ENCODE data around the gene JUND.
A peak's percentile ranks its signal among the peaks of the same experiment; 100 is the strongest.

Gene JUND

GRCh38 chr19:18278521-18279265, 2.7 kb downstream of the JUND start:
- H3K9me3 Mint-ChIP-seq, result no peaks in the 10 kb centered on the region
- peak; percentile 37 for DNase-seq (ENCODE audit: low spot score)
- H3K4me1 Mint-ChIP-seq (ENCODE audit: low read depth), result peaks cover 27% of the 10 kb centered on the region
- peak overlapping the region; percentile 96 for H3K4me3 Mint-ChIP-seq
- H3K27ac Mint-ChIP-seq, result peak overlapping the region; percentile 98
- H3K36me3 Mint-ChIP-seq (ENCODE audit: low read depth), result peaks cover 45% of the 10 kb centered on the region
- H3K27me3 Mint-ChIP-seq (ENCODE audit: low read depth), result peaks cover 4% of the 10 kb centered on the region

- H3K27ac Mint-ChIP-seq, result no peak overlapping the region
- H3K4me3 Mint-ChIP-seq, result no peak overlapping the region
- peaks cover 17% of the 10 kb centered on the region for H3K4me1 Mint-ChIP-seq (ENCODE audit: low read depth)
- H3K36me3 Mint-ChIP-seq (ENCODE audit: low read depth), result peaks cover 45% of the 10 kb centered on the region
- H3K27me3 Mint-ChIP-seq (ENCODE audit: low read depth), result peaks cover 3% of the 10 kb centered on the region
- no peak for DNase-seq (ENCODE audit: low spot score)
- no peaks in the 10 kb centered on the region for H3K9me3 Mint-ChIP-seq
These were observed 6.6 kb downstream of the JUND start for GRCh38 chr19:18274781-18275356.

GRCh38 chr19:18274219-18274780, 7.1 kb downstream of the JUND start, which contains the start of gene IQCN:
IQCN (minus strand) TSS chr19:18274452; CDS start chr19:18269478, 4,974 bp downstream.
- Mint-ChIP-seq H3K4me3 (no peak within 1 kb of the TSS), H3K9me3 (no peaks in the 10 kb centered on the region), H3K27ac (no peak within 1 kb of the TSS), H3K27me3 (ENCODE audit: low read depth) (no peaks in the 10 kb centered on the region), H3K4me1 (ENCODE audit: low read depth) (peaks cover 16% of the 10 kb centered on the region), H3K36me3 (ENCODE audit: low read depth) (peaks cover 40% of the 10 kb centered on the region)
- DNase-seq (ENCODE audit: low spot score), result no peak

- H3K4me1 Mint-ChIP-seq (ENCODE audit: low read depth), result peaks cover 13% of the 10 kb centered on the region
- H3K4me3 Mint-ChIP-seq, result no peak overlapping the region
- DNase-seq (ENCODE audit: low spot score), result no peak
- no peaks in the 10 kb centered on the region for H3K9me3 Mint-ChIP-seq
- H3K36me3 Mint-ChIP-seq (ENCODE audit: low read depth), result peaks cover 38% of the 10 kb centered on the region
- no peak overlapping the region for H3K27ac Mint-ChIP-seq
- H3K27me3 Mint-ChIP-seq (ENCODE audit: low read depth), result no peaks in the 10 kb centered on the region
These were observed 7.7 kb downstream of the JUND start for GRCh38 chr19:18273561-18274218.

GRCh38 chr19:18271433-18271841, 10.0 kb downstream of the JUND start:
- DNase-seq (ENCODE audit: low spot score), result no peak
- H3K9me3 Mint-ChIP-seq, result no peaks in the 10 kb centered on the region
- no peak overlapping the region for H3K27ac Mint-ChIP-seq
- peaks cover 35% of the 10 kb centered on the region for H3K36me3 Mint-ChIP-seq (ENCODE audit: low read depth)
- H3K4me1 Mint-ChIP-seq (ENCODE audit: low read depth), result peaks cover 7% of the 10 kb centered on the region
- no peaks in the 10 kb centered on the region for H3K27me3 Mint-ChIP-seq (ENCODE audit: low read depth)
- no peak overlapping the region for H3K4me3 Mint-ChIP-seq

- Mint-ChIP-seq H3K4me1 (ENCODE audit: low read depth) (peaks cover 5% of the 10 kb centered on the region), H3K27me3 (ENCODE audit: low read depth) (no peaks in the 10 kb centered on the region), H3K27ac (no peak overlapping the region), H3K4me3 (no peak overlapping the region), H3K36me3 (ENCODE audit: low read depth) (peaks cover 37% of the 10 kb centered on the region), H3K9me3 (no peaks in the 10 kb centered on the region)
- DNase-seq (ENCODE audit: low spot score), result no peak
These were observed 11.1 kb downstream of the JUND start for GRCh38 chr19:18270326-18270725.

- Mint-ChIP-seq H3K36me3 (ENCODE audit: low read depth) (peaks cover 27% of the 10 kb centered on the region), H3K4me3 (no peak overlapping the region), H3K27me3 (ENCODE audit: low read depth) (no peaks in the 10 kb centered on the region), H3K9me3 (no peaks in the 10 kb centered on the region), H3K27ac (no peak overlapping the region), H3K4me1 (ENCODE audit: low read depth) (peaks cover 2% of the 10 kb centered on the region)
- DNase-seq (ENCODE audit: low spot score), result no peak
These were observed 12.2 kb downstream of the JUND start for GRCh38 chr19:18269070-18269723.

- no peak overlapping the region for H3K27ac Mint-ChIP-seq
- peaks cover 22% of the 10 kb centered on the region for H3K36me3 Mint-ChIP-seq (ENCODE audit: low read depth)
- H3K27me3 Mint-ChIP-seq (ENCODE audit: low read depth), result no peaks in the 10 kb centered on the region
- H3K4me1 Mint-ChIP-seq (ENCODE audit: low read depth), result peaks cover 2% of the 10 kb centered on the region
- no peaks in the 10 kb centered on the region for H3K9me3 Mint-ChIP-seq
- H3K4me3 Mint-ChIP-seq, result no peak overlapping the region
- DNase-seq (ENCODE audit: low spot score), result no peak
These were observed 14.4 kb downstream of the JUND start for GRCh38 chr19:18266771-18267686.

- Mint-ChIP-seq H3K4me3 (no peak overlapping the region), H3K4me1 (ENCODE audit: low read depth) (peaks cover 2% of the 10 kb centered on the region), H3K9me3 (no peaks in the 10 kb centered on the region), H3K27ac (no peak overlapping the region), H3K36me3 (ENCODE audit: low read depth) (peaks cover 20% of the 10 kb centered on the region), H3K27me3 (ENCODE audit: low read depth) (no peaks in the 10 kb centered on the region)
- DNase-seq (ENCODE audit: low spot score), result no peak
These were observed 15.8 kb downstream of the JUND start for GRCh38 chr19:18265582-18265981.

GRCh38 chr19:18264971-18265540, 16.4 kb downstream of the JUND start:
- H3K27ac Mint-ChIP-seq, result no peak overlapping the region
- no peak overlapping the region for H3K4me3 Mint-ChIP-seq
- no peaks in the 10 kb centered on the region for H3K9me3 Mint-ChIP-seq
- no peak for DNase-seq (ENCODE audit: low spot score)
- peaks cover 2% of the 10 kb centered on the region for H3K4me1 Mint-ChIP-seq (ENCODE audit: low read depth)
- H3K36me3 Mint-ChIP-seq (ENCODE audit: low read depth), result peaks cover 20% of the 10 kb centered on the region
- no peaks in the 10 kb centered on the region for H3K27me3 Mint-ChIP-seq (ENCODE audit: low read depth)

- Mint-ChIP-seq H3K36me3 (ENCODE audit: low read depth) (peaks cover 20% of the 10 kb centered on the region), H3K9me3 (no peaks in the 10 kb centered on the region), H3K4me3 (no peak overlapping the region), H3K27ac (no peak overlapping the region), H3K4me1 (ENCODE audit: low read depth) (peaks cover 2% of the 10 kb centered on the region), H3K27me3 (ENCODE audit: low read depth) (no peaks in the 10 kb centered on the region)
- DNase-seq (ENCODE audit: low spot score), result no peak
These were observed 17.1 kb downstream of the JUND start for GRCh38 chr19:18264137-18264854.

- Mint-ChIP-seq H3K4me1 (ENCODE audit: low read depth) (peaks cover 2% of the 10 kb centered on the region), H3K36me3 (ENCODE audit: low read depth) (peaks cover 16% of the 10 kb centered on the region), H3K27ac (no peak overlapping the region), H3K27me3 (ENCODE audit: low read depth) (no peaks in the 10 kb centered on the region), H3K9me3 (no peaks in the 10 kb centered on the region), H3K4me3 (no peak overlapping the region)
- no peak for DNase-seq (ENCODE audit: low spot score)
These were observed 17.9 kb downstream of the JUND start for GRCh38 chr19:18263324-18264136.

All from T-helper 2 cell treated with Interferon-gamma antibody and Interleukin-4, amounts not matched to agents 5 μg/mL and 100 μg/mL, for 36 hours (primary cell).